Neural cell (in vitro differentiated cells): ENCODE results near the gene PRSS33.

Experiments used
- CTCF ChIP-seq: fragments of 450-650 bp; IDR thresholded peaks from 2 replicates; pipeline ENCODE4 v1.5.1; 2014; ENCODE audit warnings: antibody characterized with exemption, mild to moderate bottlenecking, moderate library complexity; ENCODE audit not compliant: poor library complexity, severe bottlenecking
- EP300 ChIP-seq: fragments of 450-650 bp; conservative IDR thresholded peaks from 2 replicates; pipeline ENCODE4 v1.6.1; 2014; ENCODE audit warnings: antibody characterized with exemption, mild to moderate bottlenecking, moderate library complexity; ENCODE audit not compliant: poor library complexity, severe bottlenecking
- EZH2 ChIP-seq: fragments of 200-600, 300-800 bp; shearing (Covaris generic), sonication (generic); IDR thresholded peaks from 2 replicates; pipeline ENCODE4 v1.6.1; 2014; ENCODE audit warnings: antibody characterized with exemption, low read length, borderline replicate concordance, mild to moderate bottlenecking; ENCODE audit not compliant: insufficient read depth, poor library complexity, severe bottlenecking
- POLR2AphosphoS5 ChIP-seq: IDR thresholded peaks from 2 replicates; pipeline ENCODE4 v1.6.1; 2012
- RAD21 ChIP-seq: fragments of 450-650 bp; conservative IDR thresholded peaks from 2 replicates; pipeline ENCODE4 v1.6.1; 2014; ENCODE audit warnings: antibody characterized with exemption, mild to moderate bottlenecking, moderate library complexity
- REST ChIP-seq: IDR thresholded peaks from 2 replicates; pipeline ENCODE4 v1.6.1; 2012; ENCODE audit warnings: borderline replicate concordance
- SMC3 ChIP-seq: fragments of 450-650 bp; conservative IDR thresholded peaks from 2 replicates; pipeline ENCODE4 v1.6.1; 2014; ENCODE audit warnings: antibody characterized with exemption, mild to moderate bottlenecking, moderate library complexity; ENCODE audit not compliant: poor library complexity
- TAF1 ChIP-seq: IDR thresholded peaks from 2 replicates; pipeline ENCODE4 v1.6.1; 2012; ENCODE audit warnings: low read depth

DNA sequence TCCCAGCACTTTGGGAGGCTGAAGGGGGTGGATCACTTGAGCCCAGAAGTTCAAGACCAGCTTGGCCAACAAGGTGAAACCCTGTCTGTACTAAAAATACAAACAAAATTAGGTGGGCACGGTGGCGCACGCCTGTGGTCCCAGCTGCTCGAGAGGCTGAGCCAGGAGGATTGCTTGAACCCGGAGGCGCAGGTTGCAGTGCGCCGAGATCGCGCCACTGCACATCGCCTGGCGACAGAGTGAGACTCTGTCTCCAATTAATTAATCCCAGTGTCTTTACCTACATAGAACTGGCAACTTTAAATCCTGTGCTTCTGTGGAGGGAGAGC lies 8.8 kb downstream of the PRSS33 start:
- no peak for TF ChIP-seq CTCF
- no peak for TF ChIP-seq TAF1
- TF ChIP-seq EZH2, result no peak
- no peak for TF ChIP-seq REST
- TF ChIP-seq EP300, result no peak
- no peak for TF ChIP-seq RAD21
- TF ChIP-seq SMC3, result no peak
- no peak for TF ChIP-seq POLR2AphosphoS5
